NCI-H82 treated with DMSO at 0.1 percent for 48 hours (cell line): Measurements from ENCODE around the gene PLXNA4.

ENCODE experiments used
- DNase-seq: peaks from one replicate; lab custom pipeline; 2025; ENCODE audit not compliant: unreplicated experiment; lab: John Stamatoyannopoulos, UW

Gene PLXNA4

GRCh38 chr7:132564849-132565248 is 11.4 kb downstream of the PLXNA4 start:
- no peak for DNase-seq

GRCh38 chr7:132564090-132564489 is 12.2 kb downstream of the PLXNA4 start:
- no peak for DNase-seq

GRCh38 chr7:132562690-132563089 is 13.6 kb downstream of the PLXNA4 start:
- no peak for DNase-seq

GRCh38 chr7:132561763-132562162 is 14.5 kb downstream of the PLXNA4 start:
- DNase-seq, result no peak

GRCh38 chr7:132560825-132561529 is 15.3 kb downstream of the PLXNA4 start:
- DNase-seq, result no peak

- DNase-seq, result no peak
These were observed 16.2 kb downstream of the PLXNA4 start for GRCh38 chr7:132560105-132560504.

- no peak for DNase-seq
These were observed 17.5 kb downstream of the PLXNA4 start for GRCh38 chr7:132558815-132559214.

- peak; percentile 5 for DNase-seq
These were observed 18.7 kb downstream of the PLXNA4 start for GRCh38 chr7:132557489-132558044.

GRCh38 chr7:132554446-132554845 is 21.8 kb downstream of the PLXNA4 start:
- no peak for DNase-seq

GRCh38 chr7:132553031-132553430 is 23.2 kb downstream of the PLXNA4 start:
- no peak for DNase-seq

- no peak for DNase-seq
These were observed 24.4 kb downstream of the PLXNA4 start for GRCh38 chr7:132551886-132552285.

GRCh38 chr7:132551439-132551838 is 24.8 kb downstream of the PLXNA4 start:
- no peak for DNase-seq

- no peak for DNase-seq
These were observed 27.7 kb downstream of the PLXNA4 start for GRCh38 chr7:132548489-132549078.

GRCh38 chr7:132547821-132548220 is 28.4 kb downstream of the PLXNA4 start:
- no peak for DNase-seq

GRCh38 chr7:132546366-132547127 is 29.7 kb downstream of the PLXNA4 start:
- peak; percentile 97 for DNase-seq

- peak; percentile 50 for DNase-seq
These were observed 30.5 kb downstream of the PLXNA4 start for GRCh38 chr7:132545756-132546155.

- DNase-seq, result no peak
These were observed 31.3 kb downstream of the PLXNA4 start for GRCh38 chr7:132544999-132545398.

GRCh38 chr7:132544025-132544424 is 32.2 kb downstream of the PLXNA4 start:
- DNase-seq, result no peak

- no peak for DNase-seq
These were observed 33.4 kb downstream of the PLXNA4 start for GRCh38 chr7:132542895-132543294.

GRCh38 chr7:132541656-132542055 is 34.6 kb downstream of the PLXNA4 start:
- no peak for DNase-seq

- DNase-seq, result no peak
These were observed 38.7 kb downstream of the PLXNA4 start for GRCh38 chr7:132537456-132538145.
